GM12892 (cell line): ENCODE measurements around the gene DVL3.

Experiments used
- POLR2A ChIP-seq: IDR thresholded peaks from 2 replicates; pipeline ENCODE4 v1.6.1; 2011; ENCODE audit warnings: low read depth, low read length, control low read depth
- POLR2AphosphoS5 ChIP-seq: IDR thresholded peaks from 2 replicates; pipeline ENCODE4 v1.6.1; 2011; ENCODE audit warnings: low read depth, low read length, control low read depth
- TAF1 ChIP-seq: IDR thresholded peaks from 2 replicates; pipeline ENCODE4 v1.6.1; 2011; ENCODE audit warnings: low read depth, mild to moderate bottlenecking, control low read depth, low read length, borderline replicate concordance

- TF ChIP-seq POLR2A = no peak
- no peak for TF ChIP-seq POLR2AphosphoS5
- TF ChIP-seq TAF1 = no peak
These were observed 19.3 kb upstream of the DVL3 start for GRCh38 chr3:184135911-184136260.
